Measurements from ENCODE around the gene KLK3.

KLK3 gene

DNA sequence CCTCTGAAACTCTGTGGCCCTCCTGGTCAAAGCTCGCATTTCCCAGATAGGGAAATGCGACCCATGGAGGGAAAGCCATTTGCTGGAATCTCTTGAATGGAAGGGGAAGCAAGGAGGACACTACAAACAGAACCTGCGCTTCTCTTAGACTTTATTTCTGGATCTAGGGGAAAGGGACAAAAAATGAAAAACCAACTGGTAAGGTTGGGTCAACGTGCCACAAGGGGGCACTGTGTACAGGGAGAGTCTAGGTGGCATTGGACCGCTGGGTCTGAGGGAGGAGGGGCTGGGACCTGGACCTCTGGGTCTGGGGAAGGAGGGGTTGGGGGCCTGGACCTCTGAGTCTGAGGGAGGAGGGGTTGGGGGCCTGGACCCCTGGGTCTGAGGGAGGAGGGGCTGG lies 51.5 kb downstream of the KLK3 start:
- DNase-seq = peak; percentile 55

DNA sequence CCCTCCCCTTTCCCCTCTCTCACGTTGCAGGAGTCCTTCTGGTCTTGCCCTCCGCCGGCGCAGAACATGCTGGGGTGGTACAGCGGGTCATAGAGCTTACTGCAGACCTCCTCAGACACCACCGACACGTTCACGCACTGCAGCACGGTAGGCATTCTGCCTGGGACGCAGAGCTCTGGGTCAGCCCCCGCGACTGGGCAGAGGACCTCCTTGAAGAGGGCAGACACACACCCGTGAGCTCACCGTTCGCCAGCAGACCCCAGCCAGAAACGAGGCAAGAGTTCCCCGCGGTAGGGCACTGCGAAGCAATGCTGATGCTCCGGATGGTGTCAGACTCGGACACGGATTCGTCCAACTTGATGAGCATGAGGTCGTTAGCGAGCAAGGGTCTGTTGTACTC lies 53.6 kb downstream of the KLK3 start:
- DNase-seq = no peak

DNA sequence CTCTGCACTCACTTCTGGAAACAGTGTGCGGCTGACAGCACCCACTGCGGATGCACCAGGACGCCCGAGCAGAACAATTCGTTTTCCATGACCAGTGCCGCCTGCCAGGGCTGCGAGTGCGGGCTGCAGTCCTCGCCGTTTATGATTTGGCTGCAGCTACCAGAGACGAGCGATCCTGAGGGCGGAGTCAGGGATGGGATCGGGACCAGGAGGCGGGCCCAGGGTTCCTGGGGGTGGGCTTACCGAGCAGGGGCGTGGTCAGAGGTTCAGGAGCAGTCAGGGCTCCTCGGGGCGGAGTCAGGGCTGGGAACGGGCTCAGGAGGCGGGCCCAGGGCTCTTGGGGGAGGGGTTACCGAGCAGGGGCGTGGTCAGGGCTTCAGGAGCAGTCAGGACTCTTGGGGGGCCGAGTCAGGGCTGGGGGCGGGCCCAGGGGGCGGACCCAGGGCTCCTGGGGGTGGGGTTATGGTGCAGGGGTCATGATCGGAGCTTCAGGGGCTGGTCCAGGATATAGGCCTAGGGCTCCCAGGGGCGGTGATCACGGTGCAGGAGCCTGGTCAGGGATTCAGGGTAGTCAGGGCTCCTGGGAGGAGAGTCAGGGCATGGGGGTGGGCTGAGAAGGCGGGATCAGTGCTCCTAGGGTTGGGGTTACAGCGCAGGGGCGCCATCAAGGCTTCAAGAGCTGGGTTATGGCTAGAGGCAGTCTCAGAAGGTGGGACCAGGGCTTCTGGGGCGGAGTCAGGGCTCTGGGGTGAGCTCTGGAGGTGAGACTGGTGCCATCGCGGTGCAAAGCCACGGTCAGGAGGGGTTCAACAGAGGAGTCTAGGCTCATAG lies 54.7 kb downstream of the KLK3 start:
- peak; percentile 49 for DNase-seq

Measured in activated CD4-positive, alpha-beta T cell treated with anti-CD3 and anti-CD28 coated beads, Interleukin-2, Interleukin-6, amounts not matched to agents 100 ng/mL and 50 ng/mL, durations not matched to agents 16 hours and 8 hours (primary cell).